ENCODE data around the gene NRM. TPM values are rescaled to one million over a fixed set of nuclear protein-coding genes. Genes with fewer than 3 reads are reported as not detected.

NRM gene
- total RNA-seq, 1 experiment from 2014 or later = 5.3 TPM

GRCh38 chr6:30714263-30714662 is 23.5 kb upstream of the NRM start:
- intact Hi-C loops (cut with micrococcal nuclease) = no loop called here
- no peak for TF ChIP-seq CTCF (IDR thresholded peaks at IDR 0.05; ENCODE audit: unreplicated experiment)
- Mint-ChIP-seq H3K4me3 (ENCODE audit: unreplicated experiment) (no peak overlapping the region), H3K36me3 (ENCODE audit: insufficient read depth, unreplicated experiment) (peaks cover 54% of the 10 kb centered on the region), H3K4me1 (ENCODE audit: insufficient read depth, unreplicated experiment) (peaks cover 29% of the 10 kb centered on the region), H3K9me3 (ENCODE audit: unreplicated experiment) (no peaks in the 10 kb centered on the region), H3K27ac (ENCODE audit: low read depth, unreplicated experiment) (peak overlapping the region; percentile 31), H3K27me3 (ENCODE audit: insufficient read depth, unreplicated experiment) (no peaks in the 10 kb centered on the region)
- CTCF ChIA-PET = interaction anchor here (1.4 kb wide), 1 partner anchor 9 kb away, joined by 5 read pairs; no protein-coding TSS in a partner anchor
- no peak for DNase-seq (ENCODE audit: unreplicated experiment)
- POLR2A ChIA-PET = interaction anchor here (0.7 to 1.3 kb wide), 3 partner anchors 10 to 28 kb away, joined by 3 to 4 read pairs (median 4); no protein-coding TSS in a partner anchor
- BruUV-seq (replicated peaks) = no TSS peak

- no TSS peak for BruUV-seq (replicated peaks)
- Mint-ChIP-seq H3K9me3 (ENCODE audit: unreplicated experiment) (no peaks in the 10 kb centered on the region), H3K27me3 (ENCODE audit: insufficient read depth, unreplicated experiment) (no peaks in the 10 kb centered on the region), H3K4me1 (ENCODE audit: insufficient read depth, unreplicated experiment) (peaks cover 30% of the 10 kb centered on the region), H3K36me3 (ENCODE audit: insufficient read depth, unreplicated experiment) (peaks cover 61% of the 10 kb centered on the region), H3K27ac (ENCODE audit: low read depth, unreplicated experiment) (peak overlapping the region; percentile 28), H3K4me3 (ENCODE audit: unreplicated experiment) (no peak overlapping the region)
- CTCF ChIA-PET = interaction anchor here (0.7 to 1.8 kb wide), 6 partner anchors 9 to 371 kb away, joined by 3 to 5 read pairs (median 3); no protein-coding TSS in a partner anchor
- no peak for TF ChIP-seq CTCF (IDR thresholded peaks at IDR 0.05; ENCODE audit: unreplicated experiment)
- POLR2A ChIA-PET = interaction anchor here (1.0 to 1.3 kb wide), 4 partner anchors 9 to 22 kb away, joined by 3 to 9 read pairs (median 4); partner anchors contain the start of gene NRM
- intact Hi-C loops (cut with micrococcal nuclease) = no loop called here
- DNase-seq (ENCODE audit: unreplicated experiment) = no peak
Measured at GRCh38 chr6:30712441-30712945, 21.7 kb upstream of the NRM start.

GRCh38 chr6:30711758-30712380 is 21.1 kb upstream of the NRM start:
- TF ChIP-seq CTCF (IDR thresholded peaks at IDR 0.05; ENCODE audit: unreplicated experiment) = no peak
- Mint-ChIP-seq H3K4me1 (ENCODE audit: insufficient read depth, unreplicated experiment) (peaks cover 35% of the 10 kb centered on the region), H3K36me3 (ENCODE audit: insufficient read depth, unreplicated experiment) (peaks cover 61% of the 10 kb centered on the region), H3K27ac (ENCODE audit: low read depth, unreplicated experiment) (peak overlapping the region; percentile 28), H3K27me3 (ENCODE audit: insufficient read depth, unreplicated experiment) (no peaks in the 10 kb centered on the region), H3K4me3 (ENCODE audit: unreplicated experiment) (no peak overlapping the region), H3K9me3 (ENCODE audit: unreplicated experiment) (no peaks in the 10 kb centered on the region)
- intact Hi-C loops (cut with micrococcal nuclease) = no loop called here
- ChIA-PET CTCF (interaction anchor here (0.7 to 1.8 kb wide), 5 partner anchors 8 to 372 kb away, joined by 3 to 5 read pairs (median 3); no protein-coding TSS in a partner anchor), POLR2A (interaction anchor here (1.0 to 1.4 kb wide), 3 partner anchors 9 to 21 kb away, joined by 3 to 9 read pairs (median 4); partner anchors contain the start of gene NRM)
- BruUV-seq (replicated peaks) = no TSS peak
- DNase-seq (ENCODE audit: unreplicated experiment) = no peak

- BruUV-seq (replicated peaks) = no TSS peak
- CTCF ChIA-PET = interaction anchor here (0.6 to 1.3 kb wide), 2 partner anchors 13 to 490 kb away, joined by 3 read pairs; no protein-coding TSS in a partner anchor
- Mint-ChIP-seq H3K27me3 (ENCODE audit: insufficient read depth, unreplicated experiment) (no peaks in the 10 kb centered on the region), H3K9me3 (ENCODE audit: unreplicated experiment) (no peaks in the 10 kb centered on the region), H3K36me3 (ENCODE audit: insufficient read depth, unreplicated experiment) (peaks cover 46% of the 10 kb centered on the region), H3K27ac (ENCODE audit: low read depth, unreplicated experiment) (no peak overlapping the region), H3K4me3 (ENCODE audit: unreplicated experiment) (no peak overlapping the region), H3K4me1 (ENCODE audit: insufficient read depth, unreplicated experiment) (peaks cover 25% of the 10 kb centered on the region)
- no peak for DNase-seq (ENCODE audit: unreplicated experiment)
- intact Hi-C loops (cut with micrococcal nuclease) = no loop called here
- no peak for TF ChIP-seq CTCF (IDR thresholded peaks at IDR 0.05; ENCODE audit: unreplicated experiment)
- POLR2A ChIA-PET = interaction anchor here (1.6 kb wide), 1 partner anchor 10 kb away, joined by 3 read pairs; no protein-coding TSS in a partner anchor
Measured at GRCh38 chr6:30709101-30709868, 18.5 kb upstream of the NRM start.

All from MCF 10A (cell line).